Stomach (tissue), 19 donors: ENCODE data around the gene SHFL. TPM values are rescaled to one million over a fixed set of nuclear protein-coding genes. Genes with fewer than 3 reads are reported as not detected.

Source experiments
- DNase-seq, 2 donors: peaks; one replicate each; pipeline versions ENCODE4 v3.0.0 to v3.0.0-alpha.2; 2013 to 2019
- H3K27ac ChIP-seq, 5 donors: fragments of 200-600 bp in 4 of 5; sonication (generic) in 4 of 5; one replicate each; pipeline ENCODE4 v1.5.1; 2013 to 2019; ENCODE audit warnings: mild to moderate bottlenecking in 1 of 5, moderate library complexity in 1 of 5
- H3K27me3 ChIP-seq, 3 donors: fragments of 200-600 bp; sonication (generic); one replicate each; pipeline ENCODE4 v1.5.1; 2017 to 2019; ENCODE audit warnings: mixed run types in 1 of 3
- H3K36me3 ChIP-seq, 4 donors: fragments of 200-600 bp; sonication (generic); 1 replicate in 3 of 4; 2 replicates in 1 of 4; pipeline ENCODE4 v1.5.1; 2016 to 2019
- H3K4me1 ChIP-seq, 4 donors: fragments of 200-600 bp; sonication (generic); one replicate each; pipeline ENCODE4 v1.5.1; 2016 to 2019
- H3K4me3 ChIP-seq, 4 donors: fragments of 200-600 bp; sonication (generic) in 3 of 4; one replicate each; pipeline ENCODE4 v1.5.1; 2016 to 2019; ENCODE audit warnings: mild to moderate bottlenecking in 1 of 4
- H3K9me3 ChIP-seq, 4 donors: fragments of 200-600 bp; sonication (generic); one replicate each; pipeline ENCODE4 v1.5.1; 2016 to 2019
- EP300 ChIP-seq: sonication (generic); formaldehyde crosslinking; IDR thresholded peaks from one replicate; pipeline ENCODE4 v1.6.1; 2017; ENCODE audit warnings: antibody characterized with exemption
- POLR2A ChIP-seq, 4 donors: fragments of 450-650 bp; IDR thresholded peaks; one replicate each; pipeline ENCODE4 v1.6.1; 2016; ENCODE audit warnings: antibody characterized with exemption in 4 of 4, control low read depth in 2 of 4, mild to moderate bottlenecking in 1 of 4, moderate library complexity in 1 of 4
- POLR2AphosphoS5 ChIP-seq, 3 donors: sonication (generic); formaldehyde crosslinking; IDR thresholded peaks; one replicate each; pipeline ENCODE4 v1.6.1; 2016; ENCODE audit warnings: antibody characterized with exemption in 3 of 3
- WGBS, 5 donors: extraction: QIAGEN DNeasy Blood & Tissue Kit in 3 of 5; methylation state at CpG; one replicate each; pipeline versions ENCODE4 v1.1.5 to v1.1.7; 2013 to 2018; 5-methylcytosine and 5-hydroxymethylcytosine counted together
- intact Hi-C: fragments of 100-400 bp; cut with DNase I; formaldehyde crosslinking; loops from one replicate; pipeline ENCODE4 v1.15.1; 2023; ENCODE audit warnings: low total_unique reads
- long read RNA-seq, 10 donors: transcript quantifications; one replicate each; lab custom pipeline, GENCODE V29; 2026
- polyA plus RNA-seq, 3 donors: library from polyadenylated mRNA; stranded (reverse); fragments of 200-250 nt; gene quantifications; one replicate each; pipeline ENCODE4 v1.2.3, GENCODE V29; 2013
- total RNA-seq, 5 donors: library from RNA; depleted of rRNA; stranded (reverse); fragments of >200 nt; gene quantifications; one replicate each; pipeline versions ENCODE4 v1.1.0 to v1.2.3, GENCODE V29; 2014 to 2016
- TF ChIP-seq, protein P1 (sequence below), 7 experiments: fragments of 450-650 bp in 4 of 7; fragments of 200-600 bp in 3 of 7; sonication (generic) in 3 of 7; IDR thresholded peaks; one replicate each; pipeline ENCODE4 v1.5.1; 2016 to 2019; ENCODE audit warnings: antibody characterized with exemption in 7 of 7, control low read depth in 2 of 7, mild to moderate bottlenecking in 1 of 7
- donor health status: healthy with polysubstance abuse.
- donor health status: Bipolar disorder and iron deficiency.
- donor health status: healthy.

SHFL gene
- total RNA-seq (10 to 100 TPM in 4 of 5 donors, 1 to 10 TPM in 1; 7.0 to 62.0 (median 21.4) TPM), polyA plus RNA-seq (10 to 100 TPM; 25.3 to 34.1 (median 25.7) TPM)
- long read RNA-seq, donor 1, transcript C19orf66-204 (1 exons, 1,655 nt), result major isoform, 17 of 22 reads
- long read RNA-seq, donor 1, partial matches to known transcripts, result 0 of 22 reads
- long read RNA-seq, donor 1, other reads (novel, unspliced or antisense), result 0 of 22 reads
- long read RNA-seq, donor 2, transcript C19orf66-204 (1 exons, 1,655 nt), result major isoform, 23 of 34 reads
- long read RNA-seq, donor 2, transcript C19orf66-201 (8 exons, 2,117 nt), result minor isoform, 6 of 34 reads
- long read RNA-seq, donor 2, transcript C19orf66-203 (7 exons, 2,079 nt), result minor isoform, 5 of 34 reads
- long read RNA-seq, donor 2, partial matches to known transcripts, result 0 of 34 reads
- long read RNA-seq, donor 2, other reads (novel, unspliced or antisense), result 0 of 34 reads
- long read RNA-seq, donor 3, transcript C19orf66-204 (1 exons, 1,655 nt), result major isoform, 8 of 13 reads
- long read RNA-seq, donor 3, partial matches to known transcripts, result 0 of 13 reads
- long read RNA-seq, donor 3, other reads (novel, unspliced or antisense), result 0 of 13 reads
- long read RNA-seq, donor 4, partial matches to known transcripts, result 0 of 2 reads
- long read RNA-seq, donor 4, other reads (novel, unspliced or antisense), result 0 of 2 reads
- long read RNA-seq, donor 5, transcript C19orf66-204 (1 exons, 1,655 nt), result major isoform, 22 of 37 reads
- long read RNA-seq, donor 5, transcript C19orf66-203 (7 exons, 2,079 nt), result minor isoform, 5 of 37 reads
- long read RNA-seq, donor 5, transcript C19orf66-201 (8 exons, 2,117 nt), result minor isoform, 9 of 37 reads
- long read RNA-seq, donor 5, partial matches to known transcripts, result 0 of 37 reads
- long read RNA-seq, donor 5, other reads (novel, unspliced or antisense), result 0 of 37 reads
- long read RNA-seq, donor 6, transcript C19orf66-201 (8 exons, 2,117 nt), result minor isoform, 9 of 64 reads
- long read RNA-seq, donor 6, transcript C19orf66-203 (7 exons, 2,079 nt), result minor isoform, 5 of 64 reads
- long read RNA-seq, donor 6, transcript C19orf66-204 (1 exons, 1,655 nt), result major isoform, 34 of 64 reads
- long read RNA-seq, donor 6, partial matches to known transcripts, result 15 of 64 reads
- long read RNA-seq, donor 6, other reads (novel, unspliced or antisense), result 0 of 64 reads
- long read RNA-seq, donor 7, transcript C19orf66-204 (1 exons, 1,655 nt), result major isoform, 12 of 21 reads
- long read RNA-seq, donor 7, transcript C19orf66-201 (8 exons, 2,117 nt), result minor isoform, 8 of 21 reads
- long read RNA-seq, donor 7, partial matches to known transcripts, result 0 of 21 reads
- long read RNA-seq, donor 7, other reads (novel, unspliced or antisense), result 0 of 21 reads
- long read RNA-seq, donor 8, transcript C19orf66-204 (1 exons, 1,655 nt), result major isoform, 16 of 19 reads
- long read RNA-seq, donor 8, partial matches to known transcripts, result 0 of 19 reads
- long read RNA-seq, donor 8, other reads (novel, unspliced or antisense), result 0 of 19 reads
- long read RNA-seq, donor 9, transcript C19orf66-204 (1 exons, 1,655 nt), result major isoform, 68 of 71 reads
- long read RNA-seq, donor 9, partial matches to known transcripts, result 0 of 71 reads
- long read RNA-seq, donor 9, other reads (novel, unspliced or antisense), result 0 of 71 reads
- long read RNA-seq, donor 10, transcript C19orf66-204 (1 exons, 1,655 nt), result major isoform, 6 of 8 reads
- long read RNA-seq, donor 10, partial matches to known transcripts, result 0 of 8 reads
- long read RNA-seq, donor 10, other reads (novel, unspliced or antisense), result 0 of 8 reads

DNA sequence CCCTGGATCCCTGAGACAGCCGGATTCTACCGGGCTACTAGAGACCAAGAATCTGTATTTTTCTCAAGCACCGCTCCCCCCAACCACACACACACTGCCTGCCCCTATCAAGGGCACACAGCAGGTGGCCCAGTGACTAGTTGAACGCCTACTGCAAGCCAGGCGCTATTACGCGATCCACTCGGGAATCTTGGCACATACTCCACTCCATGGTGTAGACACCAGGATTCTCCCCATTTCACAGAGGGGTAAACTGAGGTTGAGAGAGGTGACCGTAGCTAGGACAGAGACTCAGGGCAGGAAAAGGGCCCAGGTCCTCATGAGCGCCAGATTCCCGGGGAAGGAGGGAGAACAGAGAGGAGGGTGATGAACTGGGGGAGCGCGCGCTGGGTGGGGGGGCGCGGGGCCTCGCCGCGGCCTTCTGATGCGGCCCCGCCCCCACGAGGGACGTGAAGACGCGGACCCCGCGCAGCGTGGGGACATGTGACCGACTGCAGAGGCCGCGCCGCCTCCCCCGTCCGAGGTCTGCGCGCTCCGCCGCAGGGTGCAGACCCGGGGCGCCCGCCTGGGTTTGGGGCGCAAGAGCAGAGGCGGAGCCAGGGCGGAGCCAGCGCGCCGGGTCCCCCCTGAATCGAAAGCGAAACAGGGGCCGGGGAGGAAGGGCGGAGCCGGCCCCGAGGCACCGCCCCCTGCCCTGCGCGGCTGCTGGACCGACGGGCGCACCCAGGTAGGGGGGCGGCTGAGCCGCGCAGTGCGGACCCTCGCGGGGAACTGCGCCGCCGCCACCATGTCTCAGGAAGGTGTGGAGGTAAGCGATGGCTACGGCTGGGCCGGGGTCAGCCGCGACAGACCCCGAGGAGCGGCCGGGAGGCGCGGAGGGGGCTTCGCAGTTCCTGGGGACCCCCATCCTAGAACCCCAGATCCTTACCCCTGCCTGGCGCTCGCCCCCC lies at the start of gene SHFL:
Gene SHFL (plus strand): TSS at position 677 of the 950 bp plus-strand sequence. CDS start 111 bp downstream, at position 788.
- no peaks in the 10 kb centered on the region for H3K27me3 ChIP-seq
- intact Hi-C loops, result no loop called here
- H3K4me3 ChIP-seq, result peak within 1 kb of the TSS; percentile 94 to 99 (median 96)
- H3K36me3 ChIP-seq, result peaks cover 8 to 24% (median 21%) of the 10 kb centered on the region in 4 donors
- 3 to 10% (median 5%) methylated on average over 25 to 81 of the region's 81 CpGs for WGBS, 5 donors
- peak; percentile 85 to 94 for DNase-seq
- peak in 2 of 3 donors; percentile 39 to 58 for TF ChIP-seq POLR2AphosphoS5 (IDR thresholded peaks at IDR 0.05)
- TF ChIP-seq EP300, result no peak
- H3K9me3 ChIP-seq, result no peaks in the 10 kb centered on the region
- peak within 1 kb of the TSS; percentile 89 to 95 (median 92) for H3K27ac ChIP-seq
- peaks cover 0 to 18% (median 16%) of the 10 kb centered on the region in 4 donors for H3K4me1 ChIP-seq

DNA sequence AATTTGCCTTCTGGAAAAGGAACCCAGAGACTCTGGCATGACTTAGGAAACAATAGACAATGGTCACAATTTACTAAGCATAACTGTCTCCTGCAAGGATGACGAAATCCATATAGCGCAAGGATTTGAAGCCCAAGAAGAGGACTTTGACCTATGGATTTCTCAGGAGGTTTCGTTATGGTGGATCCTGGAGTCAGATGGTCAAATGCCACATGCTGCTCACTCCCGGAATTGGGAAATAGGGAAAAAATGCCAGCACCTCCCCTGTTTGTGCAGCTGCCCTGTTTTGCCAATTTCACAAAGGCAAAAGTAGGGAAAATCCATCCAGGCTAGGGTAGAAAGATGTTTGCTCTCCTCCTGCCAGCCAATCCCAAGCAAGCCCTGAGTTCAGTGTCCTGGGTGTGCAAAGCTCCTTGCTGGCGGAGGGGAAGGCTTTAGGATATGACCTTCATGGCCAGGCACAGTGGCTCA lies 49.5 kb upstream of the SHFL start:
- Histone ChIP-seq H3K9me3 (peaks cover 0 to 10% (median 3%) of the 10 kb centered on the region in 4 donors), H3K27ac (no peak overlapping the region), H3K4me1 (no peaks in the 10 kb centered on the region), H3K4me3 (no peak overlapping the region), H3K36me3 (no peaks in the 10 kb centered on the region), H3K27me3 (peaks cover 0 to 68% (median 16%) of the 10 kb centered on the region in 3 donors)
- intact Hi-C loops, result no loop called here
- WGBS, 5 donors, result 59 to 71% (median 66%) methylated on average over 5 of the region's 5 CpGs
- TF ChIP-seq POLR2AphosphoS5 (IDR thresholded peaks at IDR 0.05) (no peak), EP300 (no peak), POLR2A (IDR thresholded peaks at IDR 0.05) (no peak)
- TF ChIP-seq, protein P1, sequence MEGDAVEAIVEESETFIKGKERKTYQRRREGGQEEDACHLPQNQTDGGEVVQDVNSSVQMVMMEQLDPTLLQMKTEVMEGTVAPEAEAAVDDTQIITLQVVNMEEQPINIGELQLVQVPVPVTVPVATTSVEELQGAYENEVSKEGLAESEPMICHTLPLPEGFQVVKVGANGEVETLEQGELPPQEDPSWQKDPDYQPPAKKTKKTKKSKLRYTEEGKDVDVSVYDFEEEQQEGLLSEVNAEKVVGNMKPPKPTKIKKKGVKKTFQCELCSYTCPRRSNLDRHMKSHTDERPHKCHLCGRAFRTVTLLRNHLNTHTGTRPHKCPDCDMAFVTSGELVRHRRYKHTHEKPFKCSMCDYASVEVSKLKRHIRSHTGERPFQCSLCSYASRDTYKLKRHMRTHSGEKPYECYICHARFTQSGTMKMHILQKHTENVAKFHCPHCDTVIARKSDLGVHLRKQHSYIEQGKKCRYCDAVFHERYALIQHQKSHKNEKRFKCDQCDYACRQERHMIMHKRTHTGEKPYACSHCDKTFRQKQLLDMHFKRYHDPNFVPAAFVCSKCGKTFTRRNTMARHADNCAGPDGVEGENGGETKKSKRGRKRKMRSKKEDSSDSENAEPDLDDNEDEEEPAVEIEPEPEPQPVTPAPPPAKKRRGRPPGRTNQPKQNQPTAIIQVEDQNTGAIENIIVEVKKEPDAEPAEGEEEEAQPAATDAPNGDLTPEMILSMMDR (IDR thresholded peaks at IDR 0.05), result no peak
- DNase-seq, result peak in 1 of 2 donors; percentile 27

DNA sequence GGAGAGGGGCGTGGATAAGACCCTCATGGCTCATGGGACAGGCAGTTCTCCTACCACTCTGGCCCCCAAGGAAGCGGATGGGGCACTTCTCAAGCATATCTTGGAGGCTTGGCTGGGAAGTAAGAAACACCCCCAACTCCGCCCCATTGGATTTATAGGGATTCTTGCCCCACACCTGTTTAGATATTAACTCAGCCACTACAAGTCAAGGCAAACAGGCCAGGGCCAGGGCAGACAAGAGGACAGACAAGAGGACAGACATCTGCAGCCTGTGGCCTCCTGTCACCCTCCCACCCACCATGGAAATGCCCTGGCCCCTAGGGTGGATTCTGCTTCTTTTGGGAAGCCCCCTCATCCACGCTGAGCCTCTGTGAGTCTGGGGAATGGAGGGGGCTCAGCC lies 48.8 kb upstream of the SHFL start:
- H3K4me1 ChIP-seq, result no peaks in the 10 kb centered on the region
- peaks cover 0 to 62% (median 12%) of the 10 kb centered on the region in 3 donors for H3K27me3 ChIP-seq
- WGBS, 5 donors, result 51 to 62% (median 58%) methylated on average over 4 of the region's 4 CpGs
- H3K9me3 ChIP-seq, result peaks cover 0 to 17% (median 10%) of the 10 kb centered on the region in 4 donors
- no peak overlapping the region for H3K4me3 ChIP-seq
- intact Hi-C loops, result no loop called here
- no peaks in the 10 kb centered on the region for H3K36me3 ChIP-seq
- no peak for DNase-seq
- TF ChIP-seq EP300, result no peak
- no peak for TF ChIP-seq POLR2A (IDR thresholded peaks at IDR 0.05)
- no peak for TF ChIP-seq POLR2AphosphoS5 (IDR thresholded peaks at IDR 0.05)
- H3K27ac ChIP-seq, result no peak overlapping the region

DNA sequence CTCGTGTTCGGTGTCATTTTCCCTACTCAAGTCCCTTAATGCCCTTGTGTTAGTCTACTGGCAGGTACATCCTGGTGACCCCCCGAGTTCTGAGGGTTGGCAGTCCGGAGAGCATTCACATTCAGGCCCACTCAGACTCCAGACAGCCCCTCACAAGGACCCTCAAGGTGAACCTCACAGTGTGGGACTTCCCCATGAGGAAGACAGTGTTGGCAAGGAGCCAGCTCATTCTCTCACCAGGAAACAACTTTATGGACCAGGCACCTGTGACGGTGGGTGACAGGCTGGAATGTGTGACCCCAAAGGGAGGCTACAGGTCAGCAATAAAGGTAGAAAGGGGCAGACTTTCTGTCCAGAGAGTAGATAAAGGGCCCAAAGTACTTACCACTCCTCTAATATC lies 48.3 kb upstream of the SHFL start:
- no peak overlapping the region for H3K4me3 ChIP-seq
- peaks cover 0 to 22% (median 15%) of the 10 kb centered on the region in 4 donors for H3K9me3 ChIP-seq
- 58 to 67% (median 65%) methylated on average over 5 of the region's 5 CpGs for WGBS, 5 donors
- no peak overlapping the region for H3K27ac ChIP-seq
- no peaks in the 10 kb centered on the region for H3K36me3 ChIP-seq
- no peak for TF ChIP-seq POLR2AphosphoS5 (IDR thresholded peaks at IDR 0.05)
- no peak for TF ChIP-seq EP300
- no peak for TF ChIP-seq POLR2A (IDR thresholded peaks at IDR 0.05)
- TF ChIP-seq, protein P1 (IDR thresholded peaks at IDR 0.05), result no peak
- H3K4me1 ChIP-seq, result no peaks in the 10 kb centered on the region
- intact Hi-C loops, result no loop called here
- peaks cover 0 to 58% (median 8%) of the 10 kb centered on the region in 3 donors for H3K27me3 ChIP-seq
- no peak for DNase-seq
